A673 (cell line): ENCODE results near the gene TTC21A. TPM values are rescaled to one million over a fixed set of nuclear protein-coding genes. Genes with fewer than 3 reads are reported as not detected.

ENCODE experiments used
- BruUV-seq: library from RNA; stranded (reverse); fragments of 400-500 nt; replicated peaks from 2 replicates; lab custom pipeline; 2021; lab: Mats Ljungman, UMichigan
- CTCF ChIA-PET: fragments of 300-600 bp; sonication (Branson Sonifier 250); formaldehyde crosslinking; loops from one replicate; lab custom pipeline; 2022; ENCODE audit warnings: antibody characterized with exemption; lab: Charles Lee
- POLR2A ChIA-PET: fragments of 300-600 bp; sonication (Branson Sonifier 250); formaldehyde crosslinking; loops from one replicate; lab custom pipeline; 2022; ENCODE audit warnings: antibody characterized with exemption; ENCODE audit not compliant: low non-redundant PET; lab: Charles Lee
- DNase-seq: peaks from one replicate; pipeline ENCODE4 v3.0.0-alpha.2; 2015; ENCODE audit warnings: low spot score
- H3K27ac ChIP-seq: fragments of 200-600 bp; sonication (generic); 2 replicates; pipeline ENCODE4 v1.5.1; 2016; ENCODE audit warnings: mixed run types, low read depth, mild to moderate bottlenecking, mixed read lengths, antibody characterized with exemption, low read length; ENCODE audit not compliant: poor library complexity, severe bottlenecking
- H3K27me3 ChIP-seq: fragments of 200-600 bp; sonication (generic); replicated peaks from 2 replicates; pipeline ENCODE4 v1.6.1; 2017; ENCODE audit warnings: mixed run types, low read depth, mild to moderate bottlenecking, mixed read lengths, antibody characterized with exemption, low read length; ENCODE audit not compliant: insufficient read depth, poor library complexity
- H3K36me3 ChIP-seq: fragments of 200-600 bp; sonication (generic); 2 replicates; pipeline ENCODE4 v1.6.1; 2016; ENCODE audit warnings: mixed run types, mild to moderate bottlenecking, mixed read lengths, antibody characterized with exemption, low read length; ENCODE audit not compliant: insufficient read depth, poor library complexity, severe bottlenecking
- H3K4me1 ChIP-seq: fragments of 200-600 bp; sonication (generic); 2 replicates; pipeline ENCODE4 v1.6.1; 2017; ENCODE audit warnings: mixed run types, mild to moderate bottlenecking, mixed read lengths, antibody characterized with exemption, low read length; ENCODE audit not compliant: insufficient read depth, poor library complexity, severe bottlenecking
- H3K4me3 ChIP-seq: fragments of 200-600 bp; sonication (generic); 2 replicates; pipeline ENCODE4 v1.5.1; 2016; ENCODE audit warnings: low read depth, mixed run types, mild to moderate bottlenecking, mixed read lengths, low read length; ENCODE audit not compliant: poor library complexity, severe bottlenecking
- H3K9me3 ChIP-seq: fragments of 200-600 bp; sonication (generic); 2 replicates; pipeline ENCODE4 v1.6.1; 2016; ENCODE audit warnings: mixed run types, low read depth, mild to moderate bottlenecking, mixed read lengths, antibody characterized with exemption, low read length; ENCODE audit not compliant: poor library complexity, severe bottlenecking
- EZH2 ChIP-seq: fragments of 200-600 bp; sonication (generic); IDR thresholded peaks from 2 replicates; pipeline ENCODE4 v1.6.1; 2017; ENCODE audit warnings: borderline replicate concordance, low read depth, mild to moderate bottlenecking, mixed read lengths, antibody characterized with exemption, low read length; ENCODE audit not compliant: poor library complexity, severe bottlenecking
- intact Hi-C: fragments of 100-400 bp; cut with micrococcal nuclease; formaldehyde crosslinking; loops from one replicate; pipeline ENCODE4 v1.10.0; 2022; ENCODE audit not compliant: unreplicated experiment
- total RNA-seq: library from RNA; stranded (reverse); gene quantifications from 2 replicates; pipeline ENCODE4 v1.2.3, GENCODE V29; 2021
- TF ChIP-seq, protein P1 (sequence below): fragments of 300-800, 200-600 bp; sonication (generic); conservative IDR thresholded peaks from 2 replicates; pipeline ENCODE4 v1.5.1; 2017; ENCODE audit warnings: low read depth, mild to moderate bottlenecking, antibody characterized with exemption, low read length, moderate library complexity, mixed read lengths

TTC21A gene
- total RNA-seq, 1 experiment from 2014 or later = 1.4 TPM

DNA sequence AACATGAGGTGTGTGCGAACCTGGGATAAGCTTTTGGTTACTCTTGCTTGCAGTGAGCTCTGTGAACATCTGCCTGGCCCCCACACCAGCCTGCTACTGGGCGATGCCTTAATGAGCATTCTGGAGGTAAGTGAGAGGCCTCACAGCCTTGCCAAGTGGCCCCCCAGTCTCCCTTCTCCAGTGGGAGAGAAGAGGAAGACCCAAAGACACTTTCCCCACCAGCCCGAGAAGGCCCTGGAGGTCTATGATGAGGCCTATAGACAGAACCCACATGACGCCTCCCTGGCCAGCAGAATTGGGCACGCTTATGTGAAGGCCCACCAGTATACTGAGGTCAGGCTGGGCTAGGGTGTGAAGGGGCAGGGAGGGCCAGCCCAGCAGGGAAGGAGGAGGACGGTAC is 22.5 kb downstream of the TTC21A start:
- no peak for DNase-seq
- ChIA-PET CTCF (no interaction called here), POLR2A (no interaction called here)
- Histone ChIP-seq H3K36me3 (no peaks in the 10 kb centered on the region), H3K27me3 (no peaks in the 10 kb centered on the region), H3K4me1 (no peaks in the 10 kb centered on the region), H3K4me3 (no peak overlapping the region), H3K27ac (no peak overlapping the region), H3K9me3 (no peaks in the 10 kb centered on the region)
- intact Hi-C loops = no loop called here
- no TSS peak for BruUV-seq
- TF ChIP-seq, protein P1, sequence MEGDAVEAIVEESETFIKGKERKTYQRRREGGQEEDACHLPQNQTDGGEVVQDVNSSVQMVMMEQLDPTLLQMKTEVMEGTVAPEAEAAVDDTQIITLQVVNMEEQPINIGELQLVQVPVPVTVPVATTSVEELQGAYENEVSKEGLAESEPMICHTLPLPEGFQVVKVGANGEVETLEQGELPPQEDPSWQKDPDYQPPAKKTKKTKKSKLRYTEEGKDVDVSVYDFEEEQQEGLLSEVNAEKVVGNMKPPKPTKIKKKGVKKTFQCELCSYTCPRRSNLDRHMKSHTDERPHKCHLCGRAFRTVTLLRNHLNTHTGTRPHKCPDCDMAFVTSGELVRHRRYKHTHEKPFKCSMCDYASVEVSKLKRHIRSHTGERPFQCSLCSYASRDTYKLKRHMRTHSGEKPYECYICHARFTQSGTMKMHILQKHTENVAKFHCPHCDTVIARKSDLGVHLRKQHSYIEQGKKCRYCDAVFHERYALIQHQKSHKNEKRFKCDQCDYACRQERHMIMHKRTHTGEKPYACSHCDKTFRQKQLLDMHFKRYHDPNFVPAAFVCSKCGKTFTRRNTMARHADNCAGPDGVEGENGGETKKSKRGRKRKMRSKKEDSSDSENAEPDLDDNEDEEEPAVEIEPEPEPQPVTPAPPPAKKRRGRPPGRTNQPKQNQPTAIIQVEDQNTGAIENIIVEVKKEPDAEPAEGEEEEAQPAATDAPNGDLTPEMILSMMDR = no peak
- TF ChIP-seq EZH2 = no peak

DNA sequence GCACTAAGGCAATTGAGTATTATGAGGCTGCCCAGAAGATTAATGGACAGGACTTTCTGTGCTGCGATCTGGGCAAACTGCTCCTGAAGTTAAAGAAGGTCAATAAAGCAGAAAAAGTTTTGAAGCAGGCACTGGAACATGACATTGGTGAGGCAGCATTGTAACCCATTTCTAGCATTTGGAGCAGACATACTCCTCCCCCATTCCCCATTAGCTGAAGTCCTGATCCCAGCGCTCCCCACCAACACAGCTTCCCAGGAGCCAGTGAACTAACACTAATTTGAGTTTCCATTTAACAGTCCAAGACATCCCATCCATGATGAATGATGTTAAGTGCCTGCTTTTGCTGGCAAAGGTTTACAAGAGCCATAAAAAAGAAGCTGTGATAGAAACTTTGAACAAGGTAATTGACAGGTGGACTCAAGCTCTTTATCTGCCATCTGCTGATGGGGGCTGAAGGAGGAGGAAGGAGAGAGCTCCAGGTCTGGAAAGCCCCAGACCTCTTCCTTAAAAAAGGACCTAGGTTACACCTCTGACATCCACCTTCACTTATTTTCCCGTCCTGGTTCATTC is 23.3 kb downstream of the TTC21A start:
- intact Hi-C loops = no loop called here
- ChIA-PET CTCF (no interaction called here), POLR2A (no interaction called here)
- no peak overlapping the region for H3K27ac ChIP-seq
- no peaks in the 10 kb centered on the region for H3K36me3 ChIP-seq
- H3K4me1 ChIP-seq = no peaks in the 10 kb centered on the region
- no peaks in the 10 kb centered on the region for H3K9me3 ChIP-seq
- TF ChIP-seq EZH2 = no peak
- TF ChIP-seq, protein P1 = no peak
- DNase-seq = no peak
- no TSS peak for BruUV-seq
- H3K27me3 ChIP-seq = no peaks in the 10 kb centered on the region
- H3K4me3 ChIP-seq = no peak overlapping the region

DNA sequence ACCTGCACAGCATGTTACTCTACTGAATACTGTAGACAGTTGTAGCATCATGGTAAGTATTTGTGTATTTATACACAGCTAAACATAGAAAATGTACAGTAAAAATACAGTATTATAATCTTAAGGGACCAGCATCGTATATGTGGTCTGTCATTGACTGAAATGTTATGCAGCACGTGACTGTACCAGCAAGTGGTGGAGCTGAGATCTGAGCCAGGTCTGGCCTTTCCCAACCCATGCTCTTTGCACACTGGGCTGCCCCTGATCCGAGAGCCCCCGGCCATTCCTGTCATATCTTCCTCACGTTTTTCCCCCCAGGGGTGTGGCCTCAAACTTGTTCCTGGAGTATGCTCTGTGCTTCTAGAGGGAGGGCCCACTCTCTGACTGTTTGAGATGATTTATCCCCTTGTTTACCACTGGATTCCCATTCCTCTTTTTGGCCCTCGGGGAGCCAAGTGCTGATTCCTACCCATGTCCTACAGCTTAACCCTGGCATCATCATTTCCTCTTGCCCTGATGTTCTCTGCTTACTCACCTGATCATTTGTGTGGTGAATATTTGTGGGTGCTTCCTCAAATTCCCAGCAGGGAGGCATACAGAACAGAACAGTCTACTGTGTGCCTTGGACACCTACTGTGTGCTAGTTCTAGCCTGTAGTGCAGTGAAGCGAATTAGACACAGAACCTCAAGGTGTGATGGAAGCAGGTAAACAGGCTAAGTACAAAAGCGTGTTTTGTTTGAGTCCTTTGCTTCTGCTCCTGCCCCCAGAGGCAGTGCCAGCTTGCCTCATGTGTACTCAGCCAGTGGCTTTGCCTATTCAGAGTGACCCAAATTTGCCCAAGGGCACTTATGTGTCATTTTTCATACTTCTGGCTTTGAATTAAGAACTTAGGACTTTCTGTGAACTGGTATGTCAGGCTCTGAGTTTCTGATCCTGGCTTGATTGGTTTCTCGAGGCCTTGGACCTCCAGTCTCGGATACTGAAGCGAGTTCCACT is 24.9 kb downstream of the TTC21A start:
- BruUV-seq = no TSS peak
- POLR2A ChIA-PET = no interaction called here
- no peak overlapping the region for H3K27ac ChIP-seq
- no peaks in the 10 kb centered on the region for H3K4me1 ChIP-seq
- no peaks in the 10 kb centered on the region for H3K9me3 ChIP-seq
- no peak overlapping the region for H3K4me3 ChIP-seq
- CTCF ChIA-PET = no interaction called here
- intact Hi-C loops = no loop called here
- no peaks in the 10 kb centered on the region for H3K36me3 ChIP-seq
- H3K27me3 ChIP-seq = no peaks in the 10 kb centered on the region
- TF ChIP-seq, protein P1 = no peak
- no peak for TF ChIP-seq EZH2
- DNase-seq = no peak
